HL-60 (cell line): Measurements from ENCODE around the gene FARP2.

Experiments used
- GABPA ChIP-seq: IDR thresholded peaks from 2 replicates; pipeline ENCODE4 v1.6.1; 2012; ENCODE audit warnings: low read depth
- POLR2AphosphoS5 ChIP-seq: IDR thresholded peaks from 2 replicates; pipeline ENCODE4 v1.6.1; 2012; ENCODE audit warnings: low read depth
- SPI1 ChIP-seq: IDR thresholded peaks from 2 replicates; pipeline ENCODE4 v1.6.1; 2012; ENCODE audit warnings: low read depth, mild to moderate bottlenecking, borderline replicate concordance
- TF ChIP-seq, protein P1 (sequence below): IDR thresholded peaks from one replicate; pipeline ENCODE4 v1.5.1; 2011; ENCODE audit warnings: low read length, control low read depth, inconsistent platforms; ENCODE audit not compliant: insufficient read depth
- TF ChIP-seq, protein P2 (sequence below): IDR thresholded peaks from 2 replicates; pipeline ENCODE4 v1.6.1; 2012; ENCODE audit warnings: low read depth; ENCODE audit not compliant: insufficient replicate concordance

DNA sequence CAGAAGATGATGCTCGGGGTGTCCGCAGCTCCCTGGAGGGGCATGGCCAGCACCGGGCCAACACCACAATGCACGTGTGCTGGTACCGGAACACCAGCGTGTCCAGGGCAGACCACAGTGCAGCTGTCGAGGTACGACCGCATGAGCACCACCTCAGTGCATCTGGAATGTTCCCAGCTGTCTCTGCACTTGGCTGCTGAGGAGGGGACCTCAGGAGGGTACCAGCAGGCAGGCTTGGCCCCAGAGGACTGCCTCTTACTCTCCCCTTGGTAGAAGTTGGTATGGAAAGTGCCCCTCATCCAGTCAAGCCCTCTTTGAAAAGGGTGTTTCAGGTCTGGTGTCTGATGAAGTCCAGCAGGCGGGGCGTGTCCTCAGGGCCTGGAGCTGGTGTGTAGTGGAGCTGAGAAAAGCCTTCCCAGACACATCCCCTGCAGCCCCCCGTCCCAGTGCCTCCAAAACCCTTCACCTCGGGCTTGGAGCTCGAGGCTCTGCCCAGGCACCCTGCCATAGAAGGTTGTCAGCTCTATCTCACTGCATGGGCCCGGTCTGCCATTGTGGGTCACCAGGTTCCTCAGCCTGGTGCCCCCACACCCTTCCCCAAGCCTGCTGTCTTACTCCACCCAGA is 135.6 kb downstream of the FARP2 start:
- TF ChIP-seq, protein P1, sequence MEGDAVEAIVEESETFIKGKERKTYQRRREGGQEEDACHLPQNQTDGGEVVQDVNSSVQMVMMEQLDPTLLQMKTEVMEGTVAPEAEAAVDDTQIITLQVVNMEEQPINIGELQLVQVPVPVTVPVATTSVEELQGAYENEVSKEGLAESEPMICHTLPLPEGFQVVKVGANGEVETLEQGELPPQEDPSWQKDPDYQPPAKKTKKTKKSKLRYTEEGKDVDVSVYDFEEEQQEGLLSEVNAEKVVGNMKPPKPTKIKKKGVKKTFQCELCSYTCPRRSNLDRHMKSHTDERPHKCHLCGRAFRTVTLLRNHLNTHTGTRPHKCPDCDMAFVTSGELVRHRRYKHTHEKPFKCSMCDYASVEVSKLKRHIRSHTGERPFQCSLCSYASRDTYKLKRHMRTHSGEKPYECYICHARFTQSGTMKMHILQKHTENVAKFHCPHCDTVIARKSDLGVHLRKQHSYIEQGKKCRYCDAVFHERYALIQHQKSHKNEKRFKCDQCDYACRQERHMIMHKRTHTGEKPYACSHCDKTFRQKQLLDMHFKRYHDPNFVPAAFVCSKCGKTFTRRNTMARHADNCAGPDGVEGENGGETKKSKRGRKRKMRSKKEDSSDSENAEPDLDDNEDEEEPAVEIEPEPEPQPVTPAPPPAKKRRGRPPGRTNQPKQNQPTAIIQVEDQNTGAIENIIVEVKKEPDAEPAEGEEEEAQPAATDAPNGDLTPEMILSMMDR, result no peak
- TF ChIP-seq POLR2AphosphoS5 (no peak), GABPA (no peak), SPI1 (no peak)
- TF ChIP-seq, protein P2, sequence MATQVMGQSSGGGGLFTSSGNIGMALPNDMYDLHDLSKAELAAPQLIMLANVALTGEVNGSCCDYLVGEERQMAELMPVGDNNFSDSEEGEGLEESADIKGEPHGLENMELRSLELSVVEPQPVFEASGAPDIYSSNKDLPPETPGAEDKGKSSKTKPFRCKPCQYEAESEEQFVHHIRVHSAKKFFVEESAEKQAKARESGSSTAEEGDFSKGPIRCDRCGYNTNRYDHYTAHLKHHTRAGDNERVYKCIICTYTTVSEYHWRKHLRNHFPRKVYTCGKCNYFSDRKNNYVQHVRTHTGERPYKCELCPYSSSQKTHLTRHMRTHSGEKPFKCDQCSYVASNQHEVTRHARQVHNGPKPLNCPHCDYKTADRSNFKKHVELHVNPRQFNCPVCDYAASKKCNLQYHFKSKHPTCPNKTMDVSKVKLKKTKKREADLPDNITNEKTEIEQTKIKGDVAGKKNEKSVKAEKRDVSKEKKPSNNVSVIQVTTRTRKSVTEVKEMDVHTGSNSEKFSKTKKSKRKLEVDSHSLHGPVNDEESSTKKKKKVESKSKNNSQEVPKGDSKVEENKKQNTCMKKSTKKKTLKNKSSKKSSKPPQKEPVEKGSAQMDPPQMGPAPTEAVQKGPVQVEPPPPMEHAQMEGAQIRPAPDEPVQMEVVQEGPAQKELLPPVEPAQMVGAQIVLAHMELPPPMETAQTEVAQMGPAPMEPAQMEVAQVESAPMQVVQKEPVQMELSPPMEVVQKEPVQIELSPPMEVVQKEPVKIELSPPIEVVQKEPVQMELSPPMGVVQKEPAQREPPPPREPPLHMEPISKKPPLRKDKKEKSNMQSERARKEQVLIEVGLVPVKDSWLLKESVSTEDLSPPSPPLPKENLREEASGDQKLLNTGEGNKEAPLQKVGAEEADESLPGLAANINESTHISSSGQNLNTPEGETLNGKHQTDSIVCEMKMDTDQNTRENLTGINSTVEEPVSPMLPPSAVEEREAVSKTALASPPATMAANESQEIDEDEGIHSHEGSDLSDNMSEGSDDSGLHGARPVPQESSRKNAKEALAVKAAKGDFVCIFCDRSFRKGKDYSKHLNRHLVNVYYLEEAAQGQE, result no peak
